NT2/D1 (cell line): ENCODE measurements around the gene VCX3B.
"Not testable (repeated sequence)": the region's sequence is repeated elsewhere in the genome, so short reads cannot be mapped to it uniquely, and the experiment has no call there.

Experiments used
- SUZ12 ChIP-seq: IDR thresholded peaks from 2 replicates; pipeline ENCODE4 v1.6.1; 2011; ENCODE audit not compliant: insufficient read length, insufficient read depth; ENCODE audit errors: extremely low read depth
- YY1 ChIP-seq: IDR thresholded peaks from 2 replicates; pipeline ENCODE4 v1.6.1; 2011; ENCODE audit not compliant: insufficient read length, insufficient read depth
- ZNF274 ChIP-seq: IDR thresholded peaks from 2 replicates; pipeline ENCODE4 v1.6.1; 2011; ENCODE audit warnings: mild to moderate bottlenecking, low read depth, low read length

DNA sequence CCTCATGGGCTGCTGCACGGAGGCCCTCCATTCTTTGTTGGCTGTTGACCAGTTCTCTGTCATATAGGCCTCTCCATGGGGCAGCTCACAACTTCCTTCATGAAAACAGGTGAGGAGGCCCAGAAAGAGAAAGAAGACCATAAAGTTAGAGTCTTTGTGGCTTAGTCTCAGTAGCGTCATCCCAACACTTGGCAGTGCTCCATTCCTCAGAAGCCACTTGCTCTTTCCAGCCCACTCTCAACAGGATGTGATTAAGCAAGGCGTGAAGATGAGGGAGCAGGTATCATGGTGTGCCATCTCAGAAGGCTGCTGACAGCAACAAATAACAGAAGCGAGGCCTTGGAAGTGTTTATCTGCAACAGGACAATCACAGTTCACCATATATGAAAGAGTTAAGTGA lies 30.4 kb downstream of the VCX3B start:
- not testable (repeated sequence) for TF ChIP-seq SUZ12, ZNF274, YY1
